ENCODE data around the gene PSMC4.

GRCh38 chr19:40025938-40026596 is 55.1 kb downstream of the PSMC4 start:
- TF ChIP-seq CTCF (IDR thresholded peaks at IDR 0.05; ENCODE audit: poor library complexity) (no peak), EZH2 (IDR thresholded peaks at IDR 0.05; ENCODE audit: borderline replicate concordance) (no peak), EZH2phosphoT487 (IDR thresholded peaks at IDR 0.05; ENCODE audit: low read depth, severe bottlenecking, unreplicated experiment) (no peak)

Measured in hepatocyte (in vitro differentiated cells).